ENCODE results near the gene ARL15.

ARL15 gene

GRCh38 chr5:54007827-54008777, 302.3 kb downstream of the ARL15 start:
- ATAC-seq (no peak), DNase-seq (no peak)
- Mint-ChIP-seq H3K27me3 (no peaks in the 10 kb centered on the region), H3K36me3 (ENCODE audit: low read depth) (peaks cover 5% of the 10 kb centered on the region), H3K4me3 (no peak overlapping the region), H3K9me3 (no peaks in the 10 kb centered on the region), H3K27ac (no peak overlapping the region), H3K4me1 (peaks cover 5% of the 10 kb centered on the region)

- H3K9me3 Mint-ChIP-seq: peaks cover 4% of the 10 kb centered on the region
- no peak for DNase-seq
- no peak overlapping the region for H3K4me3 Mint-ChIP-seq
- H3K36me3 Mint-ChIP-seq (ENCODE audit: low read depth): no peaks in the 10 kb centered on the region
- ATAC-seq: no peak
- no peak overlapping the region for H3K27ac Mint-ChIP-seq
- H3K27me3 Mint-ChIP-seq: no peaks in the 10 kb centered on the region
- H3K4me1 Mint-ChIP-seq: peaks cover 5% of the 10 kb centered on the region
Observed at GRCh38 chr5:54004697-54005096, 305.7 kb downstream of the ARL15 start.

- Mint-ChIP-seq H3K27ac (no peak overlapping the region), H3K27me3 (no peaks in the 10 kb centered on the region), H3K4me3 (no peak overlapping the region), H3K4me1 (peaks cover 3% of the 10 kb centered on the region), H3K36me3 (ENCODE audit: low read depth) (peaks cover 3% of the 10 kb centered on the region), H3K9me3 (peaks cover 4% of the 10 kb centered on the region)
- DNase-seq: no peak
- ATAC-seq: no peak
Observed at GRCh38 chr5:54002779-54003178, 307.6 kb downstream of the ARL15 start.

- DNase-seq: no peak
- H3K27ac Mint-ChIP-seq: no peak overlapping the region
- peaks cover 4% of the 10 kb centered on the region for H3K9me3 Mint-ChIP-seq
- H3K36me3 Mint-ChIP-seq (ENCODE audit: low read depth): peaks cover 4% of the 10 kb centered on the region
- no peaks in the 10 kb centered on the region for H3K4me1 Mint-ChIP-seq
- H3K4me3 Mint-ChIP-seq: no peak overlapping the region
- ATAC-seq: no peak
- no peaks in the 10 kb centered on the region for H3K27me3 Mint-ChIP-seq
Observed at GRCh38 chr5:54001976-54002775, 308.2 kb downstream of the ARL15 start.

GRCh38 chr5:54000011-54000410, 310.4 kb downstream of the ARL15 start:
- Mint-ChIP-seq H3K4me3 (no peak overlapping the region), H3K36me3 (ENCODE audit: low read depth) (peaks cover 4% of the 10 kb centered on the region), H3K4me1 (no peaks in the 10 kb centered on the region), H3K27me3 (no peaks in the 10 kb centered on the region), H3K9me3 (peaks cover 4% of the 10 kb centered on the region), H3K27ac (no peak overlapping the region)
- DNase-seq (no peak), ATAC-seq (no peak)

- Mint-ChIP-seq H3K4me3 (no peak overlapping the region), H3K36me3 (ENCODE audit: low read depth) (peaks cover 4% of the 10 kb centered on the region), H3K9me3 (peaks cover 4% of the 10 kb centered on the region), H3K4me1 (peaks cover 4% of the 10 kb centered on the region), H3K27ac (no peak overlapping the region), H3K27me3 (no peaks in the 10 kb centered on the region)
- DNase-seq: no peak
- ATAC-seq: no peak
Observed at GRCh38 chr5:53997736-53998627, 312.4 kb downstream of the ARL15 start.

- DNase-seq (no peak), ATAC-seq (no peak)
- H3K36me3 Mint-ChIP-seq (ENCODE audit: low read depth): peaks cover 4% of the 10 kb centered on the region
- peaks cover 4% of the 10 kb centered on the region for H3K4me1 Mint-ChIP-seq
- H3K4me3 Mint-ChIP-seq: no peak overlapping the region
- no peak overlapping the region for H3K27ac Mint-ChIP-seq
- H3K9me3 Mint-ChIP-seq: no peaks in the 10 kb centered on the region
- H3K27me3 Mint-ChIP-seq: no peaks in the 10 kb centered on the region
Observed at GRCh38 chr5:53996008-53996407, 314.4 kb downstream of the ARL15 start.

- no peak for ATAC-seq
- Mint-ChIP-seq H3K27ac (no peak overlapping the region), H3K4me1 (peaks cover 4% of the 10 kb centered on the region), H3K4me3 (no peak overlapping the region), H3K27me3 (no peaks in the 10 kb centered on the region), H3K9me3 (no peaks in the 10 kb centered on the region), H3K36me3 (ENCODE audit: low read depth) (peaks cover 4% of the 10 kb centered on the region)
- no peak for DNase-seq
Observed at GRCh38 chr5:53994148-53994547, 316.2 kb downstream of the ARL15 start.

- Mint-ChIP-seq H3K36me3 (ENCODE audit: low read depth) (peaks cover 3% of the 10 kb centered on the region), H3K4me1 (peaks cover 4% of the 10 kb centered on the region), H3K27me3 (no peaks in the 10 kb centered on the region), H3K4me3 (no peak overlapping the region), H3K27ac (no peak overlapping the region), H3K9me3 (no peaks in the 10 kb centered on the region)
- no peak for ATAC-seq
- DNase-seq: no peak
Observed at GRCh38 chr5:53991942-53992341, 318.4 kb downstream of the ARL15 start.

GRCh38 chr5:53987101-53987500, 323.3 kb downstream of the ARL15 start:
- Mint-ChIP-seq H3K27ac (no peak overlapping the region), H3K4me1 (no peaks in the 10 kb centered on the region), H3K4me3 (no peak overlapping the region), H3K27me3 (no peaks in the 10 kb centered on the region), H3K9me3 (peaks cover 15% of the 10 kb centered on the region), H3K36me3 (ENCODE audit: low read depth) (peaks cover 22% of the 10 kb centered on the region)
- ATAC-seq (no peak), DNase-seq (no peak)

- Mint-ChIP-seq H3K36me3 (ENCODE audit: low read depth) (peaks cover 22% of the 10 kb centered on the region), H3K9me3 (peaks cover 15% of the 10 kb centered on the region), H3K4me3 (no peak overlapping the region), H3K4me1 (no peaks in the 10 kb centered on the region), H3K27me3 (no peaks in the 10 kb centered on the region), H3K27ac (no peak overlapping the region)
- ATAC-seq (no peak), DNase-seq (no peak)
Observed at GRCh38 chr5:53985796-53986195, 324.6 kb downstream of the ARL15 start.

- H3K4me3 Mint-ChIP-seq: no peak overlapping the region
- no peaks in the 10 kb centered on the region for H3K27me3 Mint-ChIP-seq
- ATAC-seq: no peak
- no peaks in the 10 kb centered on the region for H3K4me1 Mint-ChIP-seq
- no peak for DNase-seq
- H3K27ac Mint-ChIP-seq: no peak overlapping the region
- H3K9me3 Mint-ChIP-seq: peaks cover 20% of the 10 kb centered on the region
- H3K36me3 Mint-ChIP-seq (ENCODE audit: low read depth): peaks cover 26% of the 10 kb centered on the region
Observed at GRCh38 chr5:53984971-53985370, 325.4 kb downstream of the ARL15 start.

- DNase-seq (no peak), ATAC-seq (no peak)
- no peaks in the 10 kb centered on the region for H3K4me1 Mint-ChIP-seq
- peaks cover 21% of the 10 kb centered on the region for H3K9me3 Mint-ChIP-seq
- no peak overlapping the region for H3K4me3 Mint-ChIP-seq
- H3K36me3 Mint-ChIP-seq (ENCODE audit: low read depth): peaks cover 27% of the 10 kb centered on the region
- H3K27ac Mint-ChIP-seq: no peak overlapping the region
- H3K27me3 Mint-ChIP-seq: no peaks in the 10 kb centered on the region
Observed at GRCh38 chr5:53983568-53984460, 326.6 kb downstream of the ARL15 start.
